Subcutaneous abdominal adipose tissue (tissue), 5 donors: Measurements from ENCODE around the gene RNFT2.
"Not testable (repeated sequence)": the region's sequence is repeated elsewhere in the genome, so short reads cannot be mapped to it uniquely, and the experiment has no call there.

Experiments
- H3K27ac ChIP-seq: one replicate; pipeline ENCODE4 v1.7.0; 2013; ENCODE audit warnings: low read depth, mild to moderate bottlenecking, inconsistent platforms, low read length, moderate library complexity
- H3K27me3 ChIP-seq, 5 donors: one replicate each; pipeline ENCODE4 v1.7.0; 2013; ENCODE audit warnings: low read length in 5 of 5, inconsistent platforms in 1 of 5; ENCODE audit not compliant: control insufficient read depth in 5 of 5, insufficient read depth in 4 of 5
- H3K36me3 ChIP-seq, 5 donors: one replicate each; pipeline ENCODE4 v1.7.0; 2013; ENCODE audit warnings: low read length in 5 of 5; ENCODE audit not compliant: control insufficient read depth in 5 of 5, insufficient read depth in 5 of 5
- H3K4me1 ChIP-seq, 5 donors: one replicate each; pipeline ENCODE4 v1.7.0; 2013; ENCODE audit warnings: low read length in 5 of 5, mild to moderate bottlenecking in 3 of 5, moderate library complexity in 1 of 5; ENCODE audit not compliant: control insufficient read depth in 5 of 5, insufficient read depth in 5 of 5
- H3K4me3 ChIP-seq, 5 donors: one replicate each; pipeline ENCODE4 v1.7.0; 2013; ENCODE audit warnings: low read length in 5 of 5, low read depth in 1 of 5
- H3K9ac ChIP-seq, 5 donors: one replicate each; pipeline ENCODE4 v1.7.0; 2013; ENCODE audit warnings: low read length in 5 of 5, mild to moderate bottlenecking in 4 of 5, moderate library complexity in 3 of 5
- H3K9me3 ChIP-seq, 5 donors: one replicate each; pipeline ENCODE4 v1.7.0; 2013; ENCODE audit warnings: low read length in 5 of 5; ENCODE audit not compliant: control insufficient read depth in 5 of 5
- donor health status: healthy.
- donor health status: healthy.
- donor health status: healthy.
- donor health status: healthy.
- donor health status: healthy.

The RNFT2 gene

GRCh38 chr12:116739381-116739887, 1.3 kb downstream of the RNFT2 start:
- H3K4me3 ChIP-seq = no peak overlapping the region
- no peaks in the 10 kb centered on the region for H3K27me3 ChIP-seq
- H3K4me1 ChIP-seq = peaks cover 0 to 26% (median 21%) of the 10 kb centered on the region in 5 donors
- no peaks in the 10 kb centered on the region for H3K9me3 ChIP-seq
- H3K9ac ChIP-seq = no peak overlapping the region
- H3K27ac ChIP-seq = no peak overlapping the region
- peaks cover 5 to 8% (median 6%) of the 10 kb centered on the region in 5 donors for H3K36me3 ChIP-seq

DNA sequence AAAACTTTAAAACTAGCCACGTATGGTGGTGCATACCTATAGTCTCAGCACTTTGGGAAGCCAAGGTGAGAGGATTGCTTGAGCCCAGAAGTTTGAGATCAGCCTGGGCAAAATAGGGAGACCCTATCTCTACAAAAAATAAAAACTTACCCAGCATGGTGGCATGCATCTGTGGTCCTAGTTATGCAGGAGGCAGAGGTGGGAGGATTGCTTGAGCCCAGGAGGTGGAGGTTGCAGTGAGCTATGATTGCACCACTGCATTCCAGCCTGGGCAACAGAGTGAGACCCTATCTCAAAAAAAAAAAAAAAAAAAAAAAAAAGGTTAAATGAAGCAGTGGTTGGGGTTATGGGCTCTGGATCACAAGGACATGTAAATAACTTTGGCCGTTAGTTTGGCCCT, 4.7 kb downstream of the RNFT2 start:
- H3K4me3 ChIP-seq, H3K4me1 ChIP-seq, H3K27me3 ChIP-seq, H3K9ac ChIP-seq, H3K36me3 ChIP-seq, H3K9me3 ChIP-seq, H3K27ac ChIP-seq: not testable (repeated sequence)

DNA sequence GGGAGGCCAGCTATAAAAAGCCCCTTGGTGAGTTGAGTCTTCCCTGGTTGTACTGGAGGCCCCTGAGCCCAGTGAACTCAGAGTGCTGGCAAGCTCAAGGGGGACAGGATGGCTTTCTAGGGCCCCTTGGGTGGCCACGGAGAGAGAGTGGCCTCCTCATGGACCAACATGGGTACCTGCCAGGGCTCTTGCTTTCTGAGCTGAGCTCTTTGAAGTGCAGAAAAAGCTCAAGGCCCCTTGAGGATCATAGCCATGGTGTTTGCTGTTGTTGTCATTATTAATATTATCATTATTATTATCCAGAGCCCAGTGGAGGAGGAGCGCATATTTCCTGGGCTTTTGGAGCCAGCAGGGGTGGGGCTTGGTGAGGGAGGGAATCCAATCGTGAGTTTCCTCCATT, 6.7 kb downstream of the RNFT2 start:
- H3K9ac ChIP-seq = no peak overlapping the region
- H3K36me3 ChIP-seq = no peaks in the 10 kb centered on the region
- H3K27me3 ChIP-seq = no peaks in the 10 kb centered on the region
- no peaks in the 10 kb centered on the region for H3K9me3 ChIP-seq
- no peaks in the 10 kb centered on the region for H3K4me1 ChIP-seq
- H3K27ac ChIP-seq = no peak overlapping the region
- no peak overlapping the region for H3K4me3 ChIP-seq

- Histone ChIP-seq H3K9me3 (no peaks in the 10 kb centered on the region), H3K4me3 (no peak overlapping the region), H3K27ac (no peak overlapping the region), H3K4me1 (no peaks in the 10 kb centered on the region), H3K27me3 (no peaks in the 10 kb centered on the region), H3K36me3 (no peaks in the 10 kb centered on the region), H3K9ac (no peak overlapping the region)
Measured at GRCh38 chr12:116745554-116745953, 7.4 kb downstream of the RNFT2 start.

GRCh38 chr12:116749884-116750283, 11.8 kb downstream of the RNFT2 start:
- Histone ChIP-seq H3K9ac (no peak overlapping the region), H3K27ac (no peak overlapping the region), H3K27me3 (no peaks in the 10 kb centered on the region), H3K9me3 (no peaks in the 10 kb centered on the region), H3K4me3 (no peak overlapping the region), H3K36me3 (no peaks in the 10 kb centered on the region), H3K4me1 (no peaks in the 10 kb centered on the region)

GRCh38 chr12:116750298-116750697, 12.2 kb downstream of the RNFT2 start:
- H3K4me3 ChIP-seq = no peak overlapping the region
- H3K9ac ChIP-seq = no peak overlapping the region
- H3K36me3 ChIP-seq = no peaks in the 10 kb centered on the region
- H3K9me3 ChIP-seq = no peaks in the 10 kb centered on the region
- no peaks in the 10 kb centered on the region for H3K4me1 ChIP-seq
- no peaks in the 10 kb centered on the region for H3K27me3 ChIP-seq
- H3K27ac ChIP-seq = no peak overlapping the region

GRCh38 chr12:116754097-116754496, 16.0 kb downstream of the RNFT2 start:
- not testable (repeated sequence) for H3K9me3 ChIP-seq, H3K27me3 ChIP-seq, H3K36me3 ChIP-seq, H3K9ac ChIP-seq, H3K4me3 ChIP-seq, H3K27ac ChIP-seq, H3K4me1 ChIP-seq

DNA sequence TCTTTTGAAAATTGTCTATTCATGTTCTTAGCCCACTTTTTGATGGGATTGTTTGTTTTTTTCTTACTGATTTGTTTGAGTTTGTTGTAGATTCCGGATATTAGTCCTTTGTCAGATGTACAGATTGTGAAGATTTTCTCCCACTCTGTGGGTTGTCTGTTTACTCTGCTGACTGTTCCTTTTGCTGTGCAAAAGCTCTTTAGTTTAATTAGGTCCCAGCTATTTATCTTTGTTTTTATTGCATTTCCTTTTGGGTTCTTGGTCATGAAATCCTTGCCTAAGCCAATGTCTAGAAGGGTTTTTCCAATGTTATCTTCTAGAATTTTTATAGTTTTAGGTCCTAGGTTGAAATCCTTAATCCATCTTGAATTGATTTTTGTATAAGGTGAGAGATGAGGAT, 16.7 kb downstream of the RNFT2 start:
- H3K4me1 ChIP-seq, H3K36me3 ChIP-seq, H3K27me3 ChIP-seq: not testable (repeated sequence)

GRCh38 chr12:116759783-116760621, 21.9 kb downstream of the RNFT2 start:
- no peak overlapping the region for H3K9ac ChIP-seq
- no peak overlapping the region for H3K27ac ChIP-seq
- H3K9me3 ChIP-seq = no peaks in the 10 kb centered on the region
- H3K4me3 ChIP-seq = peak overlapping the region in 4 of 5 donors; percentile 23 to 44 (median 36)
- peaks cover 0 to 6% (median 3%) of the 10 kb centered on the region in 5 donors for H3K4me1 ChIP-seq
- no peaks in the 10 kb centered on the region for H3K27me3 ChIP-seq
- H3K36me3 ChIP-seq = no peaks in the 10 kb centered on the region

More for the DNA sequence above, 16.7 kb downstream of the RNFT2 start:
- H3K9ac ChIP-seq, H3K4me3 ChIP-seq, H3K9me3 ChIP-seq, H3K27ac ChIP-seq: not testable (repeated sequence)

DNA sequence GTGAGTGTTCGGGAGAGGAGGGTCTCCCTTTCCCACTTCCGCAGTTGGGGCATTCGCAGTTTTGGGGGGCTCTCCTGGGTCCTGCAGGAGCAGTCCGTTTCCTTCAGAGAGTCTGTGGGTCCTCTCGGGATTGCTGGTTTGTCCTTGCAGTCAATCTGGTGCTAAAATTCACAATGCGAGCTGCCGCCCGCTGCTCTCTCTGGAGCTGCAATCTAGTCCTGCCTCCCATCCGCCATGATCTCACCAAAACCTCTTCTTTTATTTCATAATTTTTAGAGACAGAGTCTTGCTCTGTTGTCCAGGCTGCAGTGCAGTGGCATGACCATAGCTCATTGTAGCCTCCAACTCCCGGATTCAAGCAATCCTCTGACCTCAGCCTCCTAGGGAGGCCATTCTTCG, 22.5 kb downstream of the RNFT2 start:
- Histone ChIP-seq H3K36me3 (no peaks in the 10 kb centered on the region), H3K27me3 (no peaks in the 10 kb centered on the region), H3K4me3 (peak overlapping the region in 3 of 5 donors; percentile 23 to 40 (median 33))

More for the DNA sequence above, 22.5 kb downstream of the RNFT2 start:
- Histone ChIP-seq H3K9ac (no peak overlapping the region), H3K4me1 (peaks cover 0 to 6% (median 3%) of the 10 kb centered on the region in 5 donors), H3K27ac (no peak overlapping the region), H3K9me3 (no peaks in the 10 kb centered on the region)
